Measurements from ENCODE around the gene CPM. TPM values are rescaled to one million over a fixed set of nuclear protein-coding genes. Genes with fewer than 3 reads are reported as not detected.

The CPM gene
- total RNA-seq, 4 donors from 2014 or later = 59.0 to 120 (median 79.7) TPM

- no peak overlapping the region for H3K4me3 ChIP-seq
- TF ChIP-seq EP300 (IDR thresholded peaks at IDR 0.05) = no peak
- TF ChIP-seq CTCF (IDR thresholded peaks at IDR 0.05) = no peak
- no peak for TF ChIP-seq POLR2A (IDR thresholded peaks at IDR 0.05)
- TF ChIP-seq POLR2AphosphoS5 (IDR thresholded peaks at IDR 0.05) = no peak
Observed at GRCh38 chr12:68888243-68888642, 44.7 kb downstream of the CPM start.

GRCh38 chr12:68887641-68888040 is 45.3 kb downstream of the CPM start:
- no peak for TF ChIP-seq POLR2AphosphoS5 (IDR thresholded peaks at IDR 0.05)
- no peak for TF ChIP-seq CTCF (IDR thresholded peaks at IDR 0.05)
- no peak for TF ChIP-seq POLR2A (IDR thresholded peaks at IDR 0.05)
- TF ChIP-seq EP300 (IDR thresholded peaks at IDR 0.05) = no peak
- 83% methylated on average over 1 of the region's 1 CpG for WGBS
- no peak overlapping the region for H3K27ac ChIP-seq
- H3K4me1 ChIP-seq = no peaks in the 10 kb centered on the region
- DNase-seq (ENCODE audit: low spot score in 2 of 2) = no peak
- H3K36me3 ChIP-seq = no peaks in the 10 kb centered on the region
- no peaks in the 10 kb centered on the region for H3K9me3 ChIP-seq
- H3K27me3 ChIP-seq = no peaks in the 10 kb centered on the region
- no peak overlapping the region for H3K4me3 ChIP-seq

More at GRCh38 chr12:68888243-68888642, 44.7 kb downstream of the CPM start:
- Histone ChIP-seq H3K9me3 (no peaks in the 10 kb centered on the region), H3K27ac (no peak overlapping the region), H3K4me1 (no peaks in the 10 kb centered on the region), H3K27me3 (no peaks in the 10 kb centered on the region), H3K36me3 (no peaks in the 10 kb centered on the region)
- no peak for DNase-seq (ENCODE audit: low spot score in 2 of 2)

GRCh38 chr12:68886636-68887572 is 46.1 kb downstream of the CPM start:
- Histone ChIP-seq H3K27me3 (no peaks in the 10 kb centered on the region), H3K4me3 (no peak overlapping the region), H3K4me1 (no peaks in the 10 kb centered on the region), H3K27ac (no peak overlapping the region), H3K9me3 (no peaks in the 10 kb centered on the region), H3K36me3 (no peaks in the 10 kb centered on the region)
- TF ChIP-seq POLR2A (IDR thresholded peaks at IDR 0.05) = no peak
- no peak for TF ChIP-seq EP300 (IDR thresholded peaks at IDR 0.05)
- TF ChIP-seq POLR2AphosphoS5 (IDR thresholded peaks at IDR 0.05) = no peak
- no peak for DNase-seq (ENCODE audit: low spot score in 2 of 2)
- WGBS = 86% methylated on average over 5 of the region's 5 CpGs

GRCh38 chr12:68885381-68885780 is 47.6 kb downstream of the CPM start:
- no peaks in the 10 kb centered on the region for H3K4me1 ChIP-seq
- WGBS = 78% methylated on average over 2 of the region's 3 CpGs
- TF ChIP-seq POLR2AphosphoS5 (IDR thresholded peaks at IDR 0.05) = no peak
- no peak for TF ChIP-seq CTCF (IDR thresholded peaks at IDR 0.05)
- TF ChIP-seq EP300 (IDR thresholded peaks at IDR 0.05) = no peak
- H3K9me3 ChIP-seq = no peaks in the 10 kb centered on the region
- no peaks in the 10 kb centered on the region for H3K36me3 ChIP-seq
- H3K27ac ChIP-seq = no peak overlapping the region
- no peaks in the 10 kb centered on the region for H3K27me3 ChIP-seq
- H3K4me3 ChIP-seq = no peak overlapping the region
- no peak for DNase-seq (ENCODE audit: low spot score in 2 of 2)

- H3K4me1 ChIP-seq = no peaks in the 10 kb centered on the region
- H3K27ac ChIP-seq = no peak overlapping the region
- 64% methylated on average over 5 of the region's 5 CpGs for WGBS
- no peaks in the 10 kb centered on the region for H3K27me3 ChIP-seq
- no peaks in the 10 kb centered on the region for H3K36me3 ChIP-seq
- no peaks in the 10 kb centered on the region for H3K9me3 ChIP-seq
- no peak for TF ChIP-seq CTCF (IDR thresholded peaks at IDR 0.05)
- TF ChIP-seq POLR2A (IDR thresholded peaks at IDR 0.05) = no peak
- TF ChIP-seq POLR2AphosphoS5 (IDR thresholded peaks at IDR 0.05) = no peak
- TF ChIP-seq EP300 (IDR thresholded peaks at IDR 0.05) = no peak
- no peak overlapping the region for H3K4me3 ChIP-seq
- DNase-seq (ENCODE audit: low spot score in 2 of 2) = no peak
Observed at GRCh38 chr12:68884251-68884650, 48.7 kb downstream of the CPM start.
